Psoas muscle (tissue), 8 donors: ENCODE measurements around the gene UBN1. TPM values are rescaled to one million over a fixed set of nuclear protein-coding genes. Genes with fewer than 3 reads are reported as not detected.

Experiments used
- ATAC-seq, 4 donors: fragments of 200-7000 bp; cut with Tn5 transposase; one replicate each; pipeline ENCODE4 v1.9.1; 2020; ENCODE audit warnings: moderate library complexity in 3 of 4, mild to moderate bottlenecking in 2 of 4
- DNase-seq, 2 donors: peaks; one replicate each; pipeline ENCODE4 v3.0.0-alpha.2; 2020
- H3K27ac ChIP-seq: fragments of 200-600 bp; one replicate; pipeline ENCODE4 v1.8.0; 2022
- H3K27me3 ChIP-seq, 3 donors: fragments of 200-600 bp in 1 of 3; one replicate each; pipeline versions ENCODE4 v1.6.1 to v1.8.0; 2013 to 2022; ENCODE audit warnings: low read length in 2 of 3, mild to moderate bottlenecking in 2 of 3, moderate library complexity in 1 of 3; ENCODE audit not compliant: insufficient read depth in 3 of 3
- H3K36me3 ChIP-seq, 2 donors: fragments of 200-600 bp in 1 of 2; one replicate each; pipeline versions ENCODE4 v1.6.1 to v1.8.0; 2013 to 2022; ENCODE audit warnings: low read depth in 1 of 2, mild to moderate bottlenecking in 1 of 2, moderate library complexity in 1 of 2; ENCODE audit not compliant: insufficient read depth in 1 of 2
- H3K4me1 ChIP-seq: fragments of 200-600 bp; one replicate; pipeline ENCODE4 v1.8.0; 2022
- H3K4me3 ChIP-seq: fragments of 200-600 bp; one replicate; pipeline ENCODE4 v1.8.0; 2022; ENCODE audit warnings: mild to moderate bottlenecking
- H3K9me3 ChIP-seq: fragments of 200-600 bp; one replicate; pipeline ENCODE4 v1.8.0; 2022
- WGBS, 3 donors: extraction: QIAGEN DNeasy Blood & Tissue Kit; methylation state at CpG; one replicate each; pipeline versions ENCODE4 v1.1.6 to v1.1.7; 2013; 5-methylcytosine and 5-hydroxymethylcytosine counted together
- intact Hi-C, 2 donors: fragments of 100-400 bp; cut with DNase I; formaldehyde crosslinking; loops; one replicate each; pipeline versions ENCODE4 v1.11.0 to v1.14.2; 2022
- polyA plus RNA-seq, 3 donors: library from polyadenylated mRNA; stranded (reverse); fragments of 200-250 nt; gene quantifications; one replicate each; pipeline ENCODE4 v1.2.3, GENCODE V29; 2013
- total RNA-seq, 4 donors: library from RNA; stranded (reverse); fragmentation: NEBNext Ultra II Directional in 2 of 4; extraction: Animal tissue kit (Norgen Biotek cat#: 25700) in 2 of 4; gene quantifications; one replicate each; pipeline versions ENCODE4 v1.2.1 to v1.2.4, GENCODE V29; 2021 to 2023
- TF ChIP-seq, protein P1 (sequence below): fragments of 200-600 bp; IDR thresholded peaks from one replicate; pipeline ENCODE4 v1.8.0; 2022; ENCODE audit warnings: antibody characterized with exemption
- donor health status: healthy with polysubstance abuse.
- donor health status: DM: no; HTN: no; CAD: no; lungs with moderate emphysema.
- donor health status: Bipolar disorder and iron deficiency.
- donor health status: healthy.
- donor health status: DM: yes; HTN: yes; CAD: no.
- donor health status: DM: no; HTN: no; CAD: no.
- donor health status: DM: no; HTN: no; CAD: no.
- donor health status: DM: yes; HTN: yes; CAD: no.

UBN1 gene
- total and polyA plus RNA-seq, 7 donors = 9.1 to 33.3 (median 25.7) TPM

DNA sequence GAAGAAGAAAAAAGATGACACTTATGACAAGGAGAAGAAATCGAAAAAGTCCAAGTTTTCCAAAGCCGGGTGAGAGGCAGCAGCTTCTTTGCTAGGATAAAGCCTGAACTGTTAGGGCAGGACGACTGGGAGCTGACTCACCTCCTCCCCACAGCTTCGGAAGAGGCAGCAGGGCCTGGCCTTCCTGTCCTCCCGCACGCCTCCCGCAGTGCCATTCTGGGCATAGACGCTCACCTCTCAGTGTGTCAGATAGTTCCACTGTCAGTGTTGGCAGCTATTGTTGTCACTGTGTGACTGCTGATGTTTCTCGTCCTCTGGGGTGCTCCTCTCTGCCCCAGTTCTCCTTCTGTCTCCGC, 12.6 kb downstream of the UBN1 start:
- Histone ChIP-seq H3K36me3 (peaks cover 20 to 77% of the 10 kb centered on the region in 2 donors), H3K9me3 (no peaks in the 10 kb centered on the region), H3K4me3 (no peak overlapping the region), H3K27ac (no peak overlapping the region), H3K4me1 (peaks cover 25% of the 10 kb centered on the region), H3K27me3 (no peaks in the 10 kb centered on the region)
- WGBS, 3 donors = 84 to 89% (median 85%) methylated on average over 10 of the region's 10 CpGs
- no peak for DNase-seq
- ATAC-seq = no peak
- TF ChIP-seq, protein P1, sequence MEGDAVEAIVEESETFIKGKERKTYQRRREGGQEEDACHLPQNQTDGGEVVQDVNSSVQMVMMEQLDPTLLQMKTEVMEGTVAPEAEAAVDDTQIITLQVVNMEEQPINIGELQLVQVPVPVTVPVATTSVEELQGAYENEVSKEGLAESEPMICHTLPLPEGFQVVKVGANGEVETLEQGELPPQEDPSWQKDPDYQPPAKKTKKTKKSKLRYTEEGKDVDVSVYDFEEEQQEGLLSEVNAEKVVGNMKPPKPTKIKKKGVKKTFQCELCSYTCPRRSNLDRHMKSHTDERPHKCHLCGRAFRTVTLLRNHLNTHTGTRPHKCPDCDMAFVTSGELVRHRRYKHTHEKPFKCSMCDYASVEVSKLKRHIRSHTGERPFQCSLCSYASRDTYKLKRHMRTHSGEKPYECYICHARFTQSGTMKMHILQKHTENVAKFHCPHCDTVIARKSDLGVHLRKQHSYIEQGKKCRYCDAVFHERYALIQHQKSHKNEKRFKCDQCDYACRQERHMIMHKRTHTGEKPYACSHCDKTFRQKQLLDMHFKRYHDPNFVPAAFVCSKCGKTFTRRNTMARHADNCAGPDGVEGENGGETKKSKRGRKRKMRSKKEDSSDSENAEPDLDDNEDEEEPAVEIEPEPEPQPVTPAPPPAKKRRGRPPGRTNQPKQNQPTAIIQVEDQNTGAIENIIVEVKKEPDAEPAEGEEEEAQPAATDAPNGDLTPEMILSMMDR = no peak
- intact Hi-C loops = no loop called here

DNA sequence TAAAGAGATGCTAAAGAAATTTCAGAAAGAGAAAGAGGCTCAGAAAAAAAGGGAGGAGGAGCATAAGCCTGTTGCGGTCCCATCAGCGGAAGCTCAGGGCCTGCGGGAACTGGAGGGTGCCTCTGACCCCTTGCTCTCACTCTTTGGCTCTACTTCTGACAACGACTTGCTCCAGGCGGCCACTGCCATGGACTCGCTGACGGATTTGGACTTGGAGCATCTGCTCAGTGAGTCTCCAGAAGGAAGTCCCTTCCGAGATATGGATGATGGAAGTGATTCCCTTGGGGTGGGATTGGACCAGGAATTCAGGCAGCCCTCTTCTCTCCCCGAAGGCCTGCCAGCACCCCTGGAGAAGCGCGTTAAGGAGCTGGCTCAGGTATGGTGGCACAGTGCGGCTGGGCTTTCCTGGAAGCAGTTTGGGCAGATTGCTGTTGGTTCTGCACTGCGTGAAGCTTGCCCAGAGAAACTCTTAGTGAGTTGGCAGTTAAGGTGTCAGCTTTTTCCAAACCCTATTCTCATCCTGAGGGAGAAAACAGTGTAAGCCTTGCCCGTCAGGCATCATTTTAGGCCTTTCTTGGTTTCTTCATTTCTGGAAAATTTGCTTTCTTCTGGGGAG, 13.6 kb downstream of the UBN1 start:
- H3K9me3 ChIP-seq = no peaks in the 10 kb centered on the region
- H3K27ac ChIP-seq = no peak overlapping the region
- WGBS, 3 donors = 89 to 94% (median 91%) methylated on average over 14 of the region's 14 CpGs
- peaks cover 20 to 67% of the 10 kb centered on the region in 2 donors for H3K36me3 ChIP-seq
- intact Hi-C loops = no loop called here
- H3K4me1 ChIP-seq = peaks cover 25% of the 10 kb centered on the region
- ATAC-seq = no peak
- no peak overlapping the region for H3K4me3 ChIP-seq
- TF ChIP-seq, protein P1 = no peak
- DNase-seq = no peak
- no peaks in the 10 kb centered on the region for H3K27me3 ChIP-seq

DNA sequence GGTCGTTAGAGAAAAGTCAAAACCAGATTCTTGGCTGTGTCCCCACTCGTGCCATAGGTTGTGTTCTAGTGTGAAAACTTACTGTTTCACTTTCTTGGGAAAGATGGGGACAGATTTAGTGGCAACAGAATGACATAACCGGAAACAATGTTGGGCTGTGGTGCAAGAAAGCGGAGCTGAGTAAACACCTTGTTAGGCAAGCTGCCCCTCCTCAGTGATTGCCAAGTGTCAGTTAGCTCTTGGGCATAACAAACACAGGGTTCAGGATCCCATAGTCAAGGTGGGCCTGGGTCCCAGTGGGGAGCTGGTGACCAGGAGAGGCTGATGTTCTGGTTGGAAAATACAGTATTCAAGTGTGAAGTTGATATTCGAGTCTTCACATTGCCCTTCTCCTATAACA, 15.4 kb downstream of the UBN1 start:
- H3K9me3 ChIP-seq = no peaks in the 10 kb centered on the region
- H3K4me3 ChIP-seq = no peak overlapping the region
- TF ChIP-seq, protein P1 = no peak
- DNase-seq (no peak), ATAC-seq (peak; percentile 85 to 91 (median 88))
- intact Hi-C loops = no loop called here
- H3K4me1 ChIP-seq = peaks cover 25% of the 10 kb centered on the region
- H3K27ac ChIP-seq = peak overlapping the region; percentile 67
- 35 to 52% (median 47%) methylated on average over 5 of the region's 5 CpGs for WGBS, 3 donors
- no peaks in the 10 kb centered on the region for H3K27me3 ChIP-seq
- peaks cover 17 to 49% of the 10 kb centered on the region in 2 donors for H3K36me3 ChIP-seq

DNA sequence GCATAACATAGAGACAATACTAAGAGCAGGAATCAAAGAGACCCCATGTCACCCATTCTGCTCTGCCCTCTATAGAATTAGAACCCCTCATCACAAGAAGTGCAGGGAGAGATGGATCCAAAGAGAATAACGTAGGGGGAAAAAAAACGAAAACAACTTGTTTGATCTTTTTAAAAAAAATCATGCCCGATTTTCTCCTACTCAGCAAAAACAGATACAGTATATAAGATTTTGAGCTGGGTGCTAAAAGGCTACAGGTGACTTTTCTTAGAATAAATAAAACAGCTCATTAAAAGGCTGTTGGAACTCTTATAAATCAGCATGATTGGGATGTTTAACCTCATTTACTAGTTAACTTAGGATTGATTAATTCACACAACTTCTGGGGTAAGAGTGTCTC, 17.4 kb downstream of the UBN1 start:
- 87 to 92% (median 91%) methylated on average over 3 of the region's 3 CpGs for WGBS, 3 donors

More for the DNA sequence above, 17.4 kb downstream of the UBN1 start:
- H3K9me3 ChIP-seq = no peaks in the 10 kb centered on the region
- peaks cover 25% of the 10 kb centered on the region for H3K4me1 ChIP-seq
- TF ChIP-seq, protein P1 = no peak
- H3K27me3 ChIP-seq = no peaks in the 10 kb centered on the region
- DNase-seq = no peak
- intact Hi-C loops = no loop called here
- peaks cover 6 to 38% of the 10 kb centered on the region in 2 donors for H3K36me3 ChIP-seq
- no peak overlapping the region for H3K4me3 ChIP-seq
- H3K27ac ChIP-seq = no peak overlapping the region
- ATAC-seq = no peak
